SK-N-MC (cell line): ENCODE measurements around the gene KL.

Experiments used
- DNase-seq: peaks from one replicate; pipeline ENCODE4 v3.0.0-alpha.2; 2011; ENCODE audit warnings: low read depth, low spot score
- H3K27ac ChIP-seq: fragments of 200-600 bp; sonication (generic); 2 replicates; pipeline ENCODE4 v1.5.1; 2016; ENCODE audit warnings: mixed run types
- H3K36me3 ChIP-seq: fragments of 200-600 bp; sonication (generic); 2 replicates; pipeline ENCODE4 v1.6.1; 2017; ENCODE audit warnings: antibody characterized with exemption, low read length, mixed read lengths; ENCODE audit not compliant: insufficient read depth
- H3K4me3 ChIP-seq: fragments of 200-600 bp; sonication (generic); 2 replicates; pipeline ENCODE4 v1.5.1; 2016
- H3K9ac ChIP-seq: fragments of 200-600 bp; sonication (generic); 2 replicates; pipeline ENCODE4 v1.8.0; 2017; ENCODE audit warnings: mixed run types, mixed read lengths; ENCODE audit not compliant: insufficient read length
- H3K9me3 ChIP-seq: fragments of 200-600 bp; sonication (generic); 2 replicates; pipeline ENCODE4 v1.6.1; 2017; ENCODE audit warnings: low read depth, mild to moderate bottlenecking, antibody characterized with exemption, low read length, moderate library complexity, mixed read lengths
- EZH2 ChIP-seq: fragments of 200-600 bp; sonication (generic); IDR thresholded peaks from one replicate; pipeline ENCODE4 v1.6.1; 2017; ENCODE audit warnings: antibody characterized with exemption
- FOXP2 ChIP-seq: optimal IDR thresholded peaks from 2 replicates; pipeline ENCODE3; 2011; ENCODE audit warnings: mild to moderate bottlenecking, moderate library complexity; ENCODE audit not compliant: insufficient read depth; ENCODE audit errors: extremely low read length, control extremely low read depth
- POLR2AphosphoS5 ChIP-seq: IDR thresholded peaks from 2 replicates; pipeline ENCODE4 v1.6.1; 2012; ENCODE audit warnings: mild to moderate bottlenecking, low read depth, low read length, borderline replicate concordance

KL gene

DNA sequence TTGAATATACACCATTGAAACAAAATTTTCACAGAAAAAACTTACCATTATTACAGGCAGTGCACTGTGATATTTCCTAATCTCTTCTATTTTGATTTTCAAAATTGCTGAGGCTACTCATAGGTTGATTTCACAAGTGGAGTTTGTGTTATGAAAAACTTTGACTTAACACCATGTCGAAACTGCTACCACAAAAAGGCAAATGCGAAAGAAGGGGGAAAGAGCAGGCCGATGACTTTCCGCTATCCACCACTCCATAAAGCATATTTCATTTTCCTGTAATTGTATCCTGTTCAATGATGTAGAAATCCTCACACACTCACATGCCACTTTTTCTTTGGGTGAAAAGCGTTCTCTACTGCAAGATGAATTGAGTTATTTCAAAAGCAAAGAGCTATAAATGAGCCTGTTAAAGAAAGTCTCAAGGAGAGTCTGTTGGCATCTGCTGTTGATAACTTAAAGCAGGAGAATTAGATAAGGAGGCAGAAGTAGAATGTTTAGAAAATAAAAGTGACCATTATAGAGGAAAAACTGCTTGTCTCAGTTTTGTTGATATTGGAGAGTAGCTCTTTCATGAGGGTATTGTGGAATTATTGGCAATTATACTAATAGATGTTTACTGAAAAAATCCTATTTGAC lies 18.8 kb downstream of the KL start:
- Histone ChIP-seq H3K9me3 (no peaks in the 10 kb centered on the region), H3K27ac (no peak overlapping the region), H3K9ac (no peak overlapping the region), H3K4me3 (no peak overlapping the region), H3K36me3 (no peaks in the 10 kb centered on the region)
- TF ChIP-seq POLR2AphosphoS5 (no peak), EZH2 (no peak), FOXP2 (no peak)
- DNase-seq: no peak

DNA sequence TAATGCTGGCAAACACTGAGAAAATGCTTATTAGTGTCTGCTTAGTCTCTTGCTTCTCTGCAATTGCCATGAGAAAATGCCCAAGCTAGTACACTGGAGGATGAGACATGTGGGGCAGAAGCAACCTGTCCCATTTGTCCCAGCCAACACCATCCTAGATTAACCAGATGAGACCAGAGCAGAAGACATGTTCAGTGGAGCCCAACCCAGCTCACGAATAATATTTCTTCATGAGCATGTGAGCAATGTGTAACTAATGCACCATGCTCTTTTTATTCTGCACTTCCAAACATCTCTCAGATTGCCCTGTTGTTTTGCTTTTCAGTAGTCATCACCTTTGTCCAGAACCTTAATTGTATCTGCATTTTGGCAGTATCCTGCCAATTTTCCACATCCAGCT lies 21.4 kb downstream of the KL start:
- H3K27ac ChIP-seq: no peak overlapping the region
- no peak overlapping the region for H3K9ac ChIP-seq
- TF ChIP-seq FOXP2: no peak
- no peak for TF ChIP-seq POLR2AphosphoS5
- TF ChIP-seq EZH2: no peak
- DNase-seq: no peak
- no peaks in the 10 kb centered on the region for H3K36me3 ChIP-seq
- no peaks in the 10 kb centered on the region for H3K9me3 ChIP-seq
- H3K4me3 ChIP-seq: no peak overlapping the region

DNA sequence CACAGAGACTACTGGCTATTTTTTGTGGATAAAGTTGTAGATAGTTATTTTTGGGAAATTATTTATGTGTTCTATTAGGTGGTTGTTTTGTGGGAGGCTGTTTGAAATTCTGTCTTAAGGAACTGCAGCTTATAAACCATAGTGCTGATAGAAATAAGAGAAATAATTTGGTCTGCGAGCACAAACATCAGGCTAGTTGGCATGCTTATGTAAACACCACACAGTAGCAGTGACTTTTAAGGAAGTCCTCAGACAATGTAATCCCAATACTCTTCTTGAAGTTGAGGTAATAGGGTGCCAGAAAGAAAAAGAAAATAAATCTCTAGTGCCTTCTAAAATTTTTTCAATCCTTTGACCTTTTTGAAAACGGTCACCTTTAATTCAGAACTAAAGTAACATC lies 23.9 kb downstream of the KL start:
- no peak overlapping the region for H3K9ac ChIP-seq
- no peak for DNase-seq
- H3K9me3 ChIP-seq: no peaks in the 10 kb centered on the region
- no peak overlapping the region for H3K4me3 ChIP-seq
- no peak overlapping the region for H3K27ac ChIP-seq
- no peak for TF ChIP-seq FOXP2
- TF ChIP-seq EZH2: no peak
- no peak for TF ChIP-seq POLR2AphosphoS5
- no peaks in the 10 kb centered on the region for H3K36me3 ChIP-seq

DNA sequence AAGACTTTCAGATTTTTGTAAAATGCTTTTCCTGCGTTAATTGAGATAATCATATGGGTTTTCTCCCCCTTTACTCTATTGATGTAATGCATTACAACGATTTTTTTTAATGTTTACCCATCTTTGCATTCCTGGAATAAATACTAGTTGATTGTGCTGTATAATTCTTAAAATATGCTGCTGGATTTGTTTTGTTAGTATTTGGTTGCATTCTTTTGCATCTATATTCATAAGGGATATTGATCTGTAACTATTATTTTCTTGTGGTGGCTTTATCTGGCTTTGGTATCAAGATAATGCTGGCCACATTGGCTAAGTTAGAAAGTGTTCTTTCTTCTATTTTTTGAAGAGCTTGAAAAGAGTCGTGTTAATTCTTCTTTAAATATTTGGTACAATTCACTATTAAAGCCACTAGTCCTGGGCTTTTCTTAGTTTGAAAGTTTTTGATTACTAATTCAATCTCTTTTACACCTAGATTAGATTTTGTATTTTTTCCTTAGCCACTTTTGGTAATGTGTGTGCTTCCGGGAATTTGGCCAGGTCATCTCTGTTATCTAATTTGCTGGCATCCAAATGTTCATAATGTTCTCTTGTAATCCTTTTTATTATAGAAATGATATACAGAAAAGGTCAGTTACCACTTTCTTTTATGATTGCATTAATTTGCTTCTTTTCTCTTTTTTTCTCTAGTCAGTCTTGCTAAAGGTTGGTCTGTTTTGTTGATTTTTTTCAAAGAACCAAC lies 29.8 kb downstream of the KL start:
- H3K36me3 ChIP-seq: no peaks in the 10 kb centered on the region
- no peaks in the 10 kb centered on the region for H3K9me3 ChIP-seq
- H3K9ac ChIP-seq: no peak overlapping the region
- H3K27ac ChIP-seq: no peak overlapping the region
- TF ChIP-seq EZH2 (no peak), FOXP2 (no peak), POLR2AphosphoS5 (no peak)
- H3K4me3 ChIP-seq: no peak overlapping the region
- no peak for DNase-seq

DNA sequence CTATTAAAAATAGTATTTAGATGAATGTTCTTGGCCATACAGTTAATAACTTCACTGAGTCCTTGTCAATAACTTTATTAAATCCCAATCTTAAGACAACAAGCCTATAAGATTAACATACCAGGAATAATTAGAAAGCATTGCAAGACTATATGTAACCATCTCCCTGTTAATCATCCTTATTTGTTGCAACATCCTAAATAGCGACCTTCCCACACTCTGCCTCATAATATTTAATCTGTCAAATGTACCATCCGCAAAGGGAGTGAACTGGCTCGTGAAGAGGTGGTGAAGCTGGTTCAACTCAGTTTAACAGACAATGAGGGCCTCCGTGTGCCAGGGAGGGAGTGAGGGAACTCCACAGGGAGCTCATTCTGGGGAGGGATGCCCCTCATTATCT lies 33.9 kb downstream of the KL start:
- no peaks in the 10 kb centered on the region for H3K9me3 ChIP-seq
- H3K4me3 ChIP-seq: no peak overlapping the region
- no peak overlapping the region for H3K9ac ChIP-seq
- H3K27ac ChIP-seq: no peak overlapping the region
- no peak for TF ChIP-seq FOXP2
- no peaks in the 10 kb centered on the region for H3K36me3 ChIP-seq
- no peak for DNase-seq

DNA sequence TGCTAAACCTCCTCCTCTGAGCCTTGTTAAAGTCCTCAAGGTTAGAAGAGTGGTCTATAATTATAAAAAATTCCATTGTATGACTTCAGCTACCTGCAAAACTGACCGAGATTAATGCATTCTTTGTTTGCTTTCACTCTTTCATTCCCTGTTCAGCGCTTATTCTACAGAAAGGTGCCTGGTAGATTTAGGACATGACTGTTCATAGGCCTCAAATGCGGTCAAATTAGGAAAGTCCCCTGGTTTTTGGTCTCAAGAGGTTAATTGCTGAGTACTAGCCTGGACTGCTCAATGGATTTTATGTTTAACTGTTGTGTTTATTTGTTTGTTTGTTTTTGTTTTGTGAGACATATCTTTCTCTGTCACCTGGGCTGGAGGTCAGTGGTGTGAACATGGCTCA lies 35.4 kb downstream of the KL start:
- DNase-seq: no peak
- no peaks in the 10 kb centered on the region for H3K9me3 ChIP-seq
- no peak overlapping the region for H3K27ac ChIP-seq
- H3K4me3 ChIP-seq: no peak overlapping the region
- no peaks in the 10 kb centered on the region for H3K36me3 ChIP-seq
- TF ChIP-seq FOXP2 (no peak), EZH2 (no peak)
- H3K9ac ChIP-seq: no peak overlapping the region

DNA sequence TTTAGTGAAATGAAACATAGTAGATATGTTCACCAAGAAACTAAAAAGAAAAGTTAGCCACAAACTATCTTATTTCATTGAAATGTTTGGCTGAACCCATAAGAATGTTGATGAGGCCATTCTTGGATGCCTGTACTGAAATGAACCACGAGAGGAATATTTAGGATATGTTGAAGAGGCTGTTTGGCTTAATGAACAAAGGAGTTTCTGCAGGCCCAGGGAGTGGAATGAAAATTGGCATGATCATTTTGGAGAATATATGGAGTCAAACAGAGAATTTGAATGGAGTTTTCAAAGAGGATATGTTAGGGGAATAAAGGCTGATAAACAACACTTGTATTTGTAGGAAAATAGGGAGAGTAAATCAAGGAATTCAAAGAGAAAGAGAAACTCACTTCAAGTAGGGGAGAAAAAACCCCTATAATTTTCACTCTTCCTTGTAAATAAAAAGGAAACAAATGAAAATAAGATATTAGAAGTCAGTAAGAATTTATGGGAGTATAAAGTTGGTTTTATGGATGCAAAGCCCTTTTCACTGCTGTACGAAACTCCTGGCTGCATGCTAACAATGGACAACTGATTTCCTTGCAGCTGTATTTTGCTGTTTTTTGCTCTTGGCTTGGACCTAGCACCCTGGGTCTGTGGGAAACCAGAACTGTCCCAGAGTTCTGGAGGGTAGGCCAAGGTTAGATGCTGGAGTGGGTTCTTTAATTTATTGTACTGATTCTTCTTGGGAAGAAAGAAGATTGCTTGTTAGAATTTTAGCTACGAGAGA lies 36.5 kb downstream of the KL start:
- no peaks in the 10 kb centered on the region for H3K9me3 ChIP-seq
- H3K27ac ChIP-seq: peak overlapping the region; percentile 9; the same call in 1 of the 2 replicates
- H3K4me3 ChIP-seq: no peak overlapping the region
- no peaks in the 10 kb centered on the region for H3K36me3 ChIP-seq
- no peak for TF ChIP-seq FOXP2
- no peak for TF ChIP-seq POLR2AphosphoS5
- no peak for TF ChIP-seq EZH2
- H3K9ac ChIP-seq: no peak overlapping the region
- no peak for DNase-seq

DNA sequence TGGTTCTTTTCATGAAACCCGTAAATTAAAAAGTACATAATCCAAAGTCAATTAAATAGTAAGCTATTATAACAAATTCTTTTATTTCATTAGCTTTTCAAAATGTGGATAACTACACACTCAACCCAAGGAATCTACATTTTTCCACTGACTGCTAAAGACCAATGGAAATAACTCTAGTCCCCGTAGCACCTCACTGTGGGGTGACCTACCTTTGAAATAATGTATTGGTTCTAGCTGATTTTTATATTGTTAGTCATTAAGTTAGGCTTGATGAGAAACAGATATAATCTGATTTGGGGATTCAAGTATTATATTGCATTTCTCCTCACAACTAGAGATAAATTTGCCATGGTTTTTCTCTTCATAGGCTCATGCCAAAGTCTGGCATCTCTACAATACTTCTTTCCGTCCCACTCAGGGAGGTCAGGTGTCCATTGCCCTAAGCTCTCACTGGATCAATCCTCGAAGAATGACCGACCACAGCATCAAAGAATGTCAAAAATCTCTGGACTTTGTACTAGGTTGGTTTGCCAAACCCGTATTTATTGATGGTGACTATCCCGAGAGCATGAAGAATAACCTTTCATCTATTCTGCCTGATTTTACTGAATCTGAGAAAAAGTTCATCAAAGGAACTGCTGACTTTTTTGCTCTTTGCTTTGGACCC lies 37.3 kb downstream of the KL start:
- no peak overlapping the region for H3K4me3 ChIP-seq
- H3K27ac ChIP-seq: no peak overlapping the region
- TF ChIP-seq FOXP2: no peak
- no peak for TF ChIP-seq POLR2AphosphoS5
- TF ChIP-seq EZH2: no peak
- no peak overlapping the region for H3K9ac ChIP-seq
- H3K36me3 ChIP-seq: no peaks in the 10 kb centered on the region
- no peaks in the 10 kb centered on the region for H3K9me3 ChIP-seq
- no peak for DNase-seq
